Right lobe of liver (tissue), 4 donors: Measurements from ENCODE around the gene BTBD8.

ENCODE experiments used
- POLR2A ChIP-seq: fragments of 450-650 bp; IDR thresholded peaks from one replicate; pipeline ENCODE4 v1.6.1; 2017; ENCODE audit warnings: antibody characterized with exemption, mild to moderate bottlenecking
- TF ChIP-seq, protein P1 (sequence below), 4 donors: fragments of 200-600 bp in 3 of 4; fragments of 450-650 bp in 1 of 4; IDR thresholded peaks; one replicate each; pipeline versions ENCODE4 v1.5.1 to v1.8.0; 2016 to 2022; ENCODE audit warnings: antibody characterized with exemption in 4 of 4, mild to moderate bottlenecking in 2 of 4
- donor health status: DM: no; HTN: no; CAD: no.
- donor health status: DM: no; HTN: no; CAD: no.
- donor health status: DM: no; HTN: yes; CAD: no.

DNA sequence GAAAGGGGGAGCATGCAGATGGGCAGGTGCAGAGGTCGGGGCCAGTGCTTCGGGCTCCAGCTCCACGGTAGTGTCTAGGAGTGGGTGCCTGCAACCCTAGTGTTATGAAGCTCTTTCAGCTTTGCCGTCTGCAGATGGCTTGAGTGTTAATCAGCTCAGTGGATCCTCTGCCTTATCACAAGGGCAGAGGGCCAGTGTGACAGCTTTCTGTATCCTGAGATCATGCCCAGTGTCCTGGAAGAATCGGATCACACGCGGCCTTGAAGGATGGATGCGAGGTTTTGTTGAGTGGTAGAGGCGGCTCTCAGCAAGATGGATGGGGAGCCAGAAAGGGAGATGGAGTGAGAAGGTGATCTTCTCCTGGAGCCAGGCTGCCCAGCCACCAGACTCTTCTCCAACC lies 112.1 kb downstream of the BTBD8 start:
- TF ChIP-seq, protein P1, sequence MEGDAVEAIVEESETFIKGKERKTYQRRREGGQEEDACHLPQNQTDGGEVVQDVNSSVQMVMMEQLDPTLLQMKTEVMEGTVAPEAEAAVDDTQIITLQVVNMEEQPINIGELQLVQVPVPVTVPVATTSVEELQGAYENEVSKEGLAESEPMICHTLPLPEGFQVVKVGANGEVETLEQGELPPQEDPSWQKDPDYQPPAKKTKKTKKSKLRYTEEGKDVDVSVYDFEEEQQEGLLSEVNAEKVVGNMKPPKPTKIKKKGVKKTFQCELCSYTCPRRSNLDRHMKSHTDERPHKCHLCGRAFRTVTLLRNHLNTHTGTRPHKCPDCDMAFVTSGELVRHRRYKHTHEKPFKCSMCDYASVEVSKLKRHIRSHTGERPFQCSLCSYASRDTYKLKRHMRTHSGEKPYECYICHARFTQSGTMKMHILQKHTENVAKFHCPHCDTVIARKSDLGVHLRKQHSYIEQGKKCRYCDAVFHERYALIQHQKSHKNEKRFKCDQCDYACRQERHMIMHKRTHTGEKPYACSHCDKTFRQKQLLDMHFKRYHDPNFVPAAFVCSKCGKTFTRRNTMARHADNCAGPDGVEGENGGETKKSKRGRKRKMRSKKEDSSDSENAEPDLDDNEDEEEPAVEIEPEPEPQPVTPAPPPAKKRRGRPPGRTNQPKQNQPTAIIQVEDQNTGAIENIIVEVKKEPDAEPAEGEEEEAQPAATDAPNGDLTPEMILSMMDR (IDR thresholded peaks at IDR 0.05) = no peak
- TF ChIP-seq POLR2A = no peak
